ENCODE results near the gene FAM181A. TPM values are rescaled to one million over a fixed set of nuclear protein-coding genes. Genes with fewer than 3 reads are reported as not detected.

The FAM181A gene
- total and polyA plus RNA-seq, 2 of the 4 experiments (the other 2 are of a cell fraction), result not detected

DNA sequence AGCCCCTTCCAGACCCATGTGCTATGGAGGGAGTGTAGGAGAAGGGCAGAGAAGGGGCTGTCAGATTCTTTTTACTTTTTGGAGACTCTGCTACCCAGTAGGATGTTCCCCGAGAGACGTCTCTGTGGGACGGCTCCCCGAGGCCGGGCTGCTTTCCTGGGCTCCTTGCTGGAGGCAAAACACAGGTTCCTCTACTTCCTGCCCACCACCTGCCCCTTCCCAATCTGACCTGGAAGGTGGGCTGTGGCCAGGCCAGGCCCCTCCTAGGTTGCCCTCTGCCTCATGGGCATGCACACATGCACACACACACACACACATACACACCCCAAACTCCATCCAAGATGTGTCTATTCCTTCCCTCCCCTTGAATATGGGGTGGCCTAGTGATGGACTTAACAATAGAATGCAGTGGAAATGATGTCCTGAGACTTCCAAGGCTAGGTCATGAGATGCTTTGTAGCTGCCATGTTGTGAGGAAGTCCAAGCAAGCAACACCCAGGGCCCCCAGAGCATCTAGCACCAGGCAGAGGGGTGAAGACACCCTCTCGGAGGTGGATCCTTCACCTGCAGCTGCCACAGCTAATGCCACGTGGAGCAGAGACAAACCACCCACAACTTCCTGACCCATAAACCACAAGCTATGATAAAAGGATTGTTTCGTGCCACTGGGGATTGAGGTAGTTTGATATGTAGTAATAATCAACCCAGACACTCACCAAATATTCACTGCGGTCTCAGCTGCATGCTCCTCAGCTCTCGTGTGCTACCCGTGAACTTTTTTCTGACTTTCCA is 50.8 kb downstream of the FAM181A start:
- H3K9ac ChIP-seq (ENCODE audit: low read depth, low read length), result no peak overlapping the region
- TF ChIP-seq, protein P1, sequence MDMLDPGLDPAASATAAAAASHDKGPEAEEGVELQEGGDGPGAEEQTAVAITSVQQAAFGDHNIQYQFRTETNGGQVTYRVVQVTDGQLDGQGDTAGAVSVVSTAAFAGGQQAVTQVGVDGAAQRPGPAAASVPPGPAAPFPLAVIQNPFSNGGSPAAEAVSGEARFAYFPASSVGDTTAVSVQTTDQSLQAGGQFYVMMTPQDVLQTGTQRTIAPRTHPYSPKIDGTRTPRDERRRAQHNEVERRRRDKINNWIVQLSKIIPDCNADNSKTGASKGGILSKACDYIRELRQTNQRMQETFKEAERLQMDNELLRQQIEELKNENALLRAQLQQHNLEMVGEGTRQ (IDR thresholded peaks at IDR 0.05; ENCODE audit: low read depth, low read length), result no peak
- TF ChIP-seq RAD21 (IDR thresholded peaks at IDR 0.05; ENCODE audit: low read length) (no peak), ELK1 (IDR thresholded peaks at IDR 0.05; ENCODE audit: borderline replicate concordance, low read depth, low read length) (no peak), MXI1 (IDR thresholded peaks at IDR 0.05; ENCODE audit: borderline replicate concordance, low read depth, low read length) (no peak), BHLHE40 (IDR thresholded peaks at IDR 0.05; ENCODE audit: low read depth, low read length) (no peak), CTCF (conservative IDR thresholded peaks at IDR 0.05; ENCODE audit: low read depth, low read length) (no peak)
- CTCF ChIA-PET, result no interaction called here

More for the DNA sequence above, 50.8 kb downstream of the FAM181A start:
- Histone ChIP-seq H3K9me3 (ENCODE audit: control insufficient read depth, insufficient read depth, low read length) (peaks cover 2% of the 10 kb centered on the region; the same call in 1 of the 2 replicates), H3K14ac (replicated peaks; ENCODE audit: low read depth, low read length) (no peak overlapping the region), H3K27ac (ENCODE audit: insufficient read depth, low read length) (no peak overlapping the region), H2AK9ac (replicated peaks; ENCODE audit: low read depth, low read length, poor library complexity) (no peak overlapping the region), H3K23ac (ENCODE audit: low read depth, low read length) (no peak overlapping the region), H3K4ac (ENCODE audit: low read depth, low read length) (no peak overlapping the region), H3K56ac (ENCODE audit: extremely low read depth, insufficient read depth, low read length) (no peak overlapping the region), H3K4me3 (ENCODE audit: insufficient read depth, low read depth, low read length) (no peak overlapping the region), H2BK20ac (ENCODE audit: low read depth, low read length) (no peak overlapping the region), H3K4me1 (ENCODE audit: control insufficient read depth, insufficient read depth, low read length) (peaks cover 18% of the 10 kb centered on the region), H2AFZ (replicated peaks; ENCODE audit: low read length, poor library complexity) (no peak overlapping the region), H3K27me3 (ENCODE audit: control insufficient read depth, insufficient read depth, low read length) (no peaks in the 10 kb centered on the region), H4K8ac (ENCODE audit: low read depth in 2 of 2, low read length in 2 of 2) (no peak overlapping the region), H4K91ac (ENCODE audit: insufficient read depth, low read depth, low read length) (no peak overlapping the region), H3K79me1 (ENCODE audit: low read depth in 1 of 2, low read length in 2 of 2) (no peaks in the 10 kb centered on the region), H3K36me3 (ENCODE audit: control insufficient read depth, insufficient read depth, low read length) (no peaks in the 10 kb centered on the region), H2BK5ac (ENCODE audit: low read depth, low read length, poor library complexity, severe bottlenecking) (no peak overlapping the region), H2AK5ac (ENCODE audit: low read depth, low read length) (peak overlapping the region; percentile 93; the same call in 1 of the 2 replicates), H2BK120ac (ENCODE audit: low read depth, low read length) (no peak overlapping the region), H4K20me1 (ENCODE audit: insufficient read depth, low read length) (no peaks in the 10 kb centered on the region), H3K18ac (ENCODE audit: low read depth, low read length) (no peak overlapping the region), H3K9me1 (ENCODE audit: insufficient read depth, low read length) (peaks cover 18% of the 10 kb centered on the region; the same call in 1 of the 2 replicates), H2BK15ac (ENCODE audit: low read depth, low read length) (no peak overlapping the region), H4K5ac (ENCODE audit: low read depth, low read length) (no peak overlapping the region), H3K4me2 (ENCODE audit: low read depth, low read length) (no peak overlapping the region)
- in situ Hi-C loops (cut with MboI; ENCODE audit: low sequenced_read_pairs), result no loop called here
- POLR2A ChIA-PET (ENCODE audit: unreplicated experiment), result no interaction called here
- intact Hi-C loops (cut with micrococcal nuclease), result no loop called here
- BruUV-seq (replicated peaks), result no TSS peak
- DNase-seq, result no peak
- 90% methylated on average over 5 of the region's 11 CpGs; no CpG with 5 or more reads in 1 of the 2 experiments for whole genome bisulfite sequencing, 2 experiments (ENCODE audit: extremely low coverage in 2 of 2, insufficient read length in 1 of 2)
- no peak for ATAC-seq (ENCODE audit: low read depth)
- dilution Hi-C loops (cut with HindIII; ENCODE audit: low sequenced_read_pairs, unreplicated experiment), result no loop called here
